Mammary epithelial cell (primary cell): ENCODE results near the gene TUBB1.

Source experiments
- EZH2 ChIP-seq: IDR thresholded peaks from 2 replicates; pipeline ENCODE4 v1.6.1; 2012; ENCODE audit warnings: low read length, inconsistent platforms, borderline replicate concordance
- TF ChIP-seq, protein P1 (sequence below), 2 donors: IDR thresholded peaks in 1 of 2; conservative IDR thresholded peaks in 1 of 2; 2 replicates each; pipeline ENCODE4 v1.5.1; 2011 to 2012; ENCODE audit warnings: inconsistent platforms in 2 of 2, low read length in 2 of 2, mild to moderate bottlenecking in 2 of 2, control low read depth in 1 of 2, low read depth in 1 of 2; ENCODE audit not compliant: insufficient read depth in 1 of 2; ENCODE audit errors: extremely low read depth in 1 of 2

DNA sequence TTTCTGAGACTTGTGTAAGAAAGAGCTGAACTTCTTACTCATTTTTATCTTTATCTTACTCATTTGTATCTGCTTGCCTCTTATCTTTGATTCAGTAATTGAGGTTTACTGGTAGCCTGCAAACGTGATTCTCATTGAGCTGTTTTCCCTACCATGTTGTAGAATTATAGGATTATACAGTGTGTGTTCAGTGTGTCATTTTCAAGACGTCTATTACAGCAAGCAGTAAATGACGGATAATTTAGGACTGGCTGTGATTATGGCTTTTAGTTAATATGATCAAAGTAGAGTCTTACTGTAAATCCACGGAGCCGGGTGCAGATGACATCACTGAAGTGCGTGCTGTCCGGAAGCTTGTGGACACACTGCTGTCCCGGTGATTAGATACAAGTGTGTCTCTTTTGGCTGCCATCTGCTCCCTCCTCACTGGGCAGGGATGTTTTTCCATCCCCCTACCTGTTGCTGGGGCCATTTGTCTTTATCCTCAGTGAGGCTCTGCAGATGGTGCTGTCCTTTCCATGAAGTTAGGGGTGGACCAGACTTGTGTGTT, 32.2 kb upstream of the TUBB1 start:
- TF ChIP-seq, protein P1, sequence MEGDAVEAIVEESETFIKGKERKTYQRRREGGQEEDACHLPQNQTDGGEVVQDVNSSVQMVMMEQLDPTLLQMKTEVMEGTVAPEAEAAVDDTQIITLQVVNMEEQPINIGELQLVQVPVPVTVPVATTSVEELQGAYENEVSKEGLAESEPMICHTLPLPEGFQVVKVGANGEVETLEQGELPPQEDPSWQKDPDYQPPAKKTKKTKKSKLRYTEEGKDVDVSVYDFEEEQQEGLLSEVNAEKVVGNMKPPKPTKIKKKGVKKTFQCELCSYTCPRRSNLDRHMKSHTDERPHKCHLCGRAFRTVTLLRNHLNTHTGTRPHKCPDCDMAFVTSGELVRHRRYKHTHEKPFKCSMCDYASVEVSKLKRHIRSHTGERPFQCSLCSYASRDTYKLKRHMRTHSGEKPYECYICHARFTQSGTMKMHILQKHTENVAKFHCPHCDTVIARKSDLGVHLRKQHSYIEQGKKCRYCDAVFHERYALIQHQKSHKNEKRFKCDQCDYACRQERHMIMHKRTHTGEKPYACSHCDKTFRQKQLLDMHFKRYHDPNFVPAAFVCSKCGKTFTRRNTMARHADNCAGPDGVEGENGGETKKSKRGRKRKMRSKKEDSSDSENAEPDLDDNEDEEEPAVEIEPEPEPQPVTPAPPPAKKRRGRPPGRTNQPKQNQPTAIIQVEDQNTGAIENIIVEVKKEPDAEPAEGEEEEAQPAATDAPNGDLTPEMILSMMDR (conservative IDR thresholded peaks at IDR 0.05 in 1 of 2, IDR thresholded peaks at IDR 0.05 in 1 of 2; ENCODE audit: extremely low read depth in 1 of 2, insufficient read depth in 1 of 2, low read depth in 1 of 2, low read length in 2 of 2) = no peak
- no peak for TF ChIP-seq EZH2
